Stimulated activated CD8-positive, alpha-beta memory T cell treated with anti-CD3 and anti-CD28 coated beads, Interleukin-12 subunit alpha, Interleukin-12 subunit beta, amount 100 ng/mL, for 24 hours (primary cell): ENCODE data around the gene DYSF.

Experiments used
- DNase-seq: peaks from one replicate; pipeline ENCODE4 v3.0.0-alpha.2; 2020; ENCODE audit errors: extremely low read depth

The DYSF gene

GRCh38 chr2:71691747-71692441 lies 238.5 kb downstream of the DYSF start:
- no peak for DNase-seq

GRCh38 chr2:71692621-71693277 lies 239.4 kb downstream of the DYSF start:
- DNase-seq: no peak

- no peak for DNase-seq
These were observed 240.2 kb downstream of the DYSF start for GRCh38 chr2:71693286-71694270.

- DNase-seq: no peak
These were observed 241.3 kb downstream of the DYSF start for GRCh38 chr2:71694501-71695234.

- DNase-seq: no peak
These were observed 242.1 kb downstream of the DYSF start for GRCh38 chr2:71695235-71696120.

GRCh38 chr2:71696381-71696780 lies 243.0 kb downstream of the DYSF start:
- no peak for DNase-seq

- DNase-seq: no peak
These were observed 244.0 kb downstream of the DYSF start for GRCh38 chr2:71697106-71698004.

GRCh38 chr2:71699428-71699827 lies 246.1 kb downstream of the DYSF start:
- no peak for DNase-seq

- no peak for DNase-seq
These were observed 246.8 kb downstream of the DYSF start for GRCh38 chr2:71700041-71700657.

GRCh38 chr2:71700658-71701397 lies 247.5 kb downstream of the DYSF start:
- DNase-seq: no peak

- no peak for DNase-seq
These were observed 249.0 kb downstream of the DYSF start for GRCh38 chr2:71702071-71702970.

GRCh38 chr2:71702971-71703898 lies 249.9 kb downstream of the DYSF start:
- no peak for DNase-seq

GRCh38 chr2:71704131-71704561 lies 250.8 kb downstream of the DYSF start:
- no peak for DNase-seq

- no peak for DNase-seq
These were observed 251.3 kb downstream of the DYSF start for GRCh38 chr2:71704688-71705087.

GRCh38 chr2:71705171-71705960 lies 252.0 kb downstream of the DYSF start:
- DNase-seq: no peak
